ENCODE data around the gene TBC1D2. TPM values are rescaled to one million over a fixed set of nuclear protein-coding genes. Genes with fewer than 3 reads are reported as not detected.

The TBC1D2 gene
- total RNA-seq, 1 donor, result 114 TPM

DNA sequence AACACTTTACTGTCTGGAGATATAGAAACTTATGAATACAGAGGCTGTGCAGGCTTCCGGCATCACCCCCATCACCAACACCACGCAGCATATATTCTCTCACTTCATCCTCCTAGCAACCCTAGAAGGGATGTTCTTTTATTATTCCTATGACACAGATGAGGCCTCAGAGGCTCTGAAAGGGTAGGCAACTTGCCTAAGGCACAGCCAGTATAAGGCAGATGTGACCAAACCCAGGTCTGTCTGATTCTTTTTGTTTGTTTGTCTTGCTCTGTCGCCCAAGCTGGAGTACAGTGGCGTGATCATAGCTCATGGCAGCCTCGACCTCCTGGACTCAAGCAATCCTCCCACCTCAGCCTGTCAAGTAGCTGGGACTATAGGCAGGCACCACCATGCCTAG, 40.2 kb downstream of the TBC1D2 start:
- Histone ChIP-seq H3K36me3 (ENCODE audit: insufficient read depth, low read length) (peaks cover 84% of the 10 kb centered on the region), H3K27ac (ENCODE audit: low read depth, low read length) (peak overlapping the region; percentile 9), H3K4me2 (ENCODE audit: insufficient read depth, low read length) (no peak overlapping the region), H3K79me2 (ENCODE audit: insufficient read depth, low read length) (peaks cover 24% of the 10 kb centered on the region), H4K20me1 (ENCODE audit: insufficient read depth, low read length) (no peaks in the 10 kb centered on the region), H2AFZ (ENCODE audit: low read length) (no peak overlapping the region), H3K27me3 (ENCODE audit: insufficient read depth, low read length) (no peaks in the 10 kb centered on the region), H3K4me1 (ENCODE audit: insufficient read depth, low read length) (peaks cover 7% of the 10 kb centered on the region), H3K9me3 (ENCODE audit: low read depth, low read length) (no peaks in the 10 kb centered on the region), H3K4me3 (ENCODE audit: insufficient read depth, low read length) (no peak overlapping the region)
- DNase-seq (ENCODE audit: insufficient read length, low spot score, missing footprints), result peak; percentile 91
- TF ChIP-seq, protein P1, sequence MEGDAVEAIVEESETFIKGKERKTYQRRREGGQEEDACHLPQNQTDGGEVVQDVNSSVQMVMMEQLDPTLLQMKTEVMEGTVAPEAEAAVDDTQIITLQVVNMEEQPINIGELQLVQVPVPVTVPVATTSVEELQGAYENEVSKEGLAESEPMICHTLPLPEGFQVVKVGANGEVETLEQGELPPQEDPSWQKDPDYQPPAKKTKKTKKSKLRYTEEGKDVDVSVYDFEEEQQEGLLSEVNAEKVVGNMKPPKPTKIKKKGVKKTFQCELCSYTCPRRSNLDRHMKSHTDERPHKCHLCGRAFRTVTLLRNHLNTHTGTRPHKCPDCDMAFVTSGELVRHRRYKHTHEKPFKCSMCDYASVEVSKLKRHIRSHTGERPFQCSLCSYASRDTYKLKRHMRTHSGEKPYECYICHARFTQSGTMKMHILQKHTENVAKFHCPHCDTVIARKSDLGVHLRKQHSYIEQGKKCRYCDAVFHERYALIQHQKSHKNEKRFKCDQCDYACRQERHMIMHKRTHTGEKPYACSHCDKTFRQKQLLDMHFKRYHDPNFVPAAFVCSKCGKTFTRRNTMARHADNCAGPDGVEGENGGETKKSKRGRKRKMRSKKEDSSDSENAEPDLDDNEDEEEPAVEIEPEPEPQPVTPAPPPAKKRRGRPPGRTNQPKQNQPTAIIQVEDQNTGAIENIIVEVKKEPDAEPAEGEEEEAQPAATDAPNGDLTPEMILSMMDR (IDR thresholded peaks at IDR 0.05; ENCODE audit: extremely low read depth, low read depth, low read length), result no peak

DNA sequence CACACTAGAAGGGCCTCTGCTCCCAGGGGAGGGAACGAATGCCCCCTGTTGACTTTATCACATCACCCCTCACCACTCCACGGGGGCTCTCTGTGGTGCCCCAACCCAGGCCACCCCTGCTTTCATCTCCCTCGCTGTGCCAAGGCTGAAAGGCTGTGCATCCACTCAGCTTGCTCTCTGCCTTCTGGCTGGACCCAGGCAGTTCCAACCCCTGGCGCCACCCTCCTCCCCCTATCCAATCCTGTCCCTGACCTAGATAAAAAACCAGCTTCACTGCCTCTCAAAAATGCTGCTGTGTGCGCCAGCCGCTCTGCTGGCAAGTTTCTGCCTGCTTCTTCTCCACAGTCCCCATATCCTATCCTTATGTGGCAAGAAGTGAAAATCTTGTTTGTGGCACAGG, 40.6 kb downstream of the TBC1D2 start:
- H4K20me1 ChIP-seq (ENCODE audit: insufficient read depth, low read length), result no peaks in the 10 kb centered on the region
- H2AFZ ChIP-seq (ENCODE audit: low read length), result no peak overlapping the region
- H3K36me3 ChIP-seq (ENCODE audit: insufficient read depth, low read length), result peaks cover 84% of the 10 kb centered on the region
- H3K9me3 ChIP-seq (ENCODE audit: low read depth, low read length), result no peaks in the 10 kb centered on the region
- H3K4me2 ChIP-seq (ENCODE audit: insufficient read depth, low read length), result no peak overlapping the region
- H3K27ac ChIP-seq (ENCODE audit: low read depth, low read length), result peak overlapping the region; percentile 9
- peaks cover 20% of the 10 kb centered on the region for H3K79me2 ChIP-seq (ENCODE audit: insufficient read depth, low read length)
- TF ChIP-seq, protein P1 (IDR thresholded peaks at IDR 0.05; ENCODE audit: extremely low read depth, low read depth, low read length), result no peak
- no peaks in the 10 kb centered on the region for H3K27me3 ChIP-seq (ENCODE audit: insufficient read depth, low read length)
- H3K4me1 ChIP-seq (ENCODE audit: insufficient read depth, low read length), result peaks cover 7% of the 10 kb centered on the region
- DNase-seq (ENCODE audit: insufficient read length, low spot score, missing footprints), result peak; percentile 87
- H3K4me3 ChIP-seq (ENCODE audit: insufficient read depth, low read length), result no peak overlapping the region

DNA sequence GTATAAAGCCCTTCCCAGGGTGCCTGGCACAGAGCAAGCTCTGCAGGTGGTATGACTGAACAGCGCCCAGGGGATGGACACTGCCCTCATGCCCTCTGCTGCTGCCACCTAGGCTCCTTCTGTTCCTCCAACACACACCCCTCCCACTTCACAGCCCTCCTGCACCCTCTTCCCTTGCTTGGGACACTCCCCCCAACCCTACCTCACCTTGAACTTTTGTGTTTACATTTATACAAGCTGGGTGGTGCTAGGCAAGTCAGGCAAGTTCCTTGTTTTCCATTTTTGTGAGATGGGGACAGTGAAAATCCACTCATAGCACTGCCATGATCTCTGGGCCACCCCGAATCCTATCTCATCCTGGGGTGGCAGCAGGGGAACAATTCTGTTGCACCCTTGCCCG, 44.2 kb downstream of the TBC1D2 start:
- peak; percentile 25 for DNase-seq (ENCODE audit: insufficient read length, low spot score, missing footprints)
- H3K27me3 ChIP-seq (ENCODE audit: insufficient read depth, low read length), result no peaks in the 10 kb centered on the region
- H3K4me3 ChIP-seq (ENCODE audit: insufficient read depth, low read length), result no peak overlapping the region
- H2AFZ ChIP-seq (ENCODE audit: low read length), result no peak overlapping the region
- H3K36me3 ChIP-seq (ENCODE audit: insufficient read depth, low read length), result peaks cover 84% of the 10 kb centered on the region
- H3K79me2 ChIP-seq (ENCODE audit: insufficient read depth, low read length), result peaks cover 12% of the 10 kb centered on the region
- H3K4me1 ChIP-seq (ENCODE audit: insufficient read depth, low read length), result no peaks in the 10 kb centered on the region
- TF ChIP-seq, protein P1 (IDR thresholded peaks at IDR 0.05; ENCODE audit: extremely low read depth, low read depth, low read length), result no peak
- H3K9me3 ChIP-seq (ENCODE audit: low read depth, low read length), result no peaks in the 10 kb centered on the region
- no peaks in the 10 kb centered on the region for H4K20me1 ChIP-seq (ENCODE audit: insufficient read depth, low read length)
- no peak overlapping the region for H3K27ac ChIP-seq (ENCODE audit: low read depth, low read length)
- H3K4me2 ChIP-seq (ENCODE audit: insufficient read depth, low read length), result no peak overlapping the region

DNA sequence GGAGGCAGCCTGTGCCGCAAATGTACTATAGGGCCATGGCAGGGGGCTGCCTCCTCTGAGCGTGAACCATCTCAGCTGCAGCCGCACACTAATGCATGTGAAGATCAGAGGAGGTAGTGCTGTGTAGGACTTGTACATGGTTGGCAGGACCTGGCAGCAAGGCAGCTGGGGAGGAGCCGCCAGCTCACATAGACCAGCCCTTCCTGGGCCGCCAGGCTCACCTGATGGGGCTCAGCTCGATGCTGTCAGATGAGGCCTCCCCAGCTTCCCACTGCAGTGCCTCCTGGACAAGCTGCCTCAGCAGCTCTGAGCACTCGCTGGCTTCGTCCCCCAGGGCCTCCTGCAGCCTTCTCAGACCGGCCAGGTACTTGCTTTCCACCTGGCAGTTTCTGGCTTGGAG, 45.0 kb downstream of the TBC1D2 start:
- H3K9me3 ChIP-seq (ENCODE audit: low read depth, low read length), result no peaks in the 10 kb centered on the region
- peaks cover 81% of the 10 kb centered on the region for H3K36me3 ChIP-seq (ENCODE audit: insufficient read depth, low read length)
- TF ChIP-seq, protein P1 (IDR thresholded peaks at IDR 0.05; ENCODE audit: extremely low read depth, low read depth, low read length), result no peak
- H3K4me2 ChIP-seq (ENCODE audit: insufficient read depth, low read length), result no peak overlapping the region
- H3K27ac ChIP-seq (ENCODE audit: low read depth, low read length), result no peak overlapping the region
- DNase-seq (ENCODE audit: insufficient read length, low spot score, missing footprints), result peak; percentile 36
- no peak overlapping the region for H2AFZ ChIP-seq (ENCODE audit: low read length)
- no peaks in the 10 kb centered on the region for H3K27me3 ChIP-seq (ENCODE audit: insufficient read depth, low read length)
- H3K79me2 ChIP-seq (ENCODE audit: insufficient read depth, low read length), result peaks cover 5% of the 10 kb centered on the region
- no peak overlapping the region for H3K4me3 ChIP-seq (ENCODE audit: insufficient read depth, low read length)
- H4K20me1 ChIP-seq (ENCODE audit: insufficient read depth, low read length), result no peaks in the 10 kb centered on the region
- H3K4me1 ChIP-seq (ENCODE audit: insufficient read depth, low read length), result no peaks in the 10 kb centered on the region

Data from osteoblast (primary cell).